Stimulated activated CD4-positive, alpha-beta T cell treated with anti-CD3 and anti-CD28 coated beads, TNF-alpha, amount 100 ng/mL, for 24 hours (primary cell): ENCODE results near the gene NXPE3.
"Not testable (repeated sequence)": the region's sequence is repeated elsewhere in the genome, so short reads cannot be mapped to it uniquely, and the experiment has no call there.

ENCODE experiments used
- DNase-seq, 3 experiments: peaks; one replicate each; pipeline ENCODE4 v3.0.0-alpha.2; 2020; ENCODE audit warnings: low read depth in 3 of 3

NXPE3 gene

GRCh38 chr3:101851850-101852714, 73.1 kb downstream of the NXPE3 start:
- no peak for DNase-seq

- no peak for DNase-seq
These were observed 74.2 kb downstream of the NXPE3 start for GRCh38 chr3:101852983-101853840.

- no peak for DNase-seq
These were observed 75.0 kb downstream of the NXPE3 start for GRCh38 chr3:101853982-101854381.

GRCh38 chr3:101854608-101855304, 75.7 kb downstream of the NXPE3 start:
- no peak for DNase-seq

GRCh38 chr3:101857301-101857741, 78.3 kb downstream of the NXPE3 start:
- DNase-seq = no peak

- no peak for DNase-seq
These were observed 79.5 kb downstream of the NXPE3 start for GRCh38 chr3:101858464-101859030.

GRCh38 chr3:101859882-101860448, 81.0 kb downstream of the NXPE3 start:
- no peak for DNase-seq

- DNase-seq = no peak
These were observed 82.3 kb downstream of the NXPE3 start for GRCh38 chr3:101861212-101861788.

GRCh38 chr3:101861789-101862415, 82.9 kb downstream of the NXPE3 start:
- no peak for DNase-seq

- DNase-seq = no peak
These were observed 83.6 kb downstream of the NXPE3 start for GRCh38 chr3:101862416-101863165.

- DNase-seq = not testable (repeated sequence)
These were observed 85.9 kb downstream of the NXPE3 start for GRCh38 chr3:101864926-101865325.

- no peak for DNase-seq
These were observed 86.9 kb downstream of the NXPE3 start for GRCh38 chr3:101865751-101866509.

- DNase-seq = no peak
These were observed 88.5 kb downstream of the NXPE3 start for GRCh38 chr3:101867511-101867910.

GRCh38 chr3:101867996-101868395, 89.0 kb downstream of the NXPE3 start:
- no peak for DNase-seq

- no peak for DNase-seq
These were observed 89.8 kb downstream of the NXPE3 start for GRCh38 chr3:101868534-101869464.

GRCh38 chr3:101870138-101870537, 91.1 kb downstream of the NXPE3 start:
- DNase-seq = no peak

GRCh38 chr3:101873619-101874018, 94.6 kb downstream of the NXPE3 start:
- no peak for DNase-seq

GRCh38 chr3:101876142-101876541, 97.1 kb downstream of the NXPE3 start:
- DNase-seq = no peak
